HG03280 (cell line): ENCODE measurements around the gene IRF3.

ENCODE experiments used
- ATAC-seq: cut with Tn5 transposase; IDR thresholded peaks from one replicate; pipeline ENCODE4 v1.9.1; 2021; ENCODE audit warnings: mild to moderate bottlenecking, moderate library complexity; ENCODE audit not compliant: unreplicated experiment

IRF3 gene

DNA sequence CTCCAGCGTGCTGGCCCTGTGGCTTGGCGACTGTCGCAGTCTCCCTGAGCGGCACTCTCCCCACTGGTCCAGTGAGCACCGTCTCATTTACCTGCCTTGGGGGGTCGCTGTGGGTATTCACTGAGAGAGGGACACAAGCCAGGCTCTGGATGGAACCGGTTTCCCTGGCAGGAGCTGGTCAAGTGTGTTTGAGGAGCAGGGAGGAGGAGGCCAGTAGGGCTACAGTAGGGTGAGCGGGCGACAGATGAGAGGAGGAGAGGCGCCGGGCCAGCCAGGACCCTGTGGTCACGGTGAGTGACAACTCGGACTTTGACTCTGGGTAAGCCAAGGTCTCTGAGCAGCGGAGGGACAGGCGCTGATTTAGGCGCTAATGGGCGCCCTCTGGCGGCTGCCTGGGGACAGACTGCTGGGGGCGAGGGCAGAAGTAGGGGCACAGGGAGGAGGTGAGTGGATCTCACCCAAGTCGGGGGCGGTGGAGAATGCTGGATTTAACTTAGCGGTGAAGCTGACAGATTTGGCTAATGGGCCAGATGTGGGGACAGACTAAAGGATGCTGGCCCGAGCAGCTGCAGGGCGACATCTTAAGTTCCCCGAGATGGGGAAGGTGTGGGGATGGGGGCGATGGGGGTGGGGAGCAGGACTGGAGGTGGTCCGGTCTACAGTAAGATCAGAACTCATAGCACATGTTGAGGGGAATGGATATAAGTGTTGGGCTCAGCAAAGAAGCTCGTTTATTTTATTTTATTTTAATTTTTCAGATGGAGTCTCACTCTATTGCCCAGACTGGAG, 6.7 kb upstream of the IRF3 start:
- no peak for ATAC-seq

DNA sequence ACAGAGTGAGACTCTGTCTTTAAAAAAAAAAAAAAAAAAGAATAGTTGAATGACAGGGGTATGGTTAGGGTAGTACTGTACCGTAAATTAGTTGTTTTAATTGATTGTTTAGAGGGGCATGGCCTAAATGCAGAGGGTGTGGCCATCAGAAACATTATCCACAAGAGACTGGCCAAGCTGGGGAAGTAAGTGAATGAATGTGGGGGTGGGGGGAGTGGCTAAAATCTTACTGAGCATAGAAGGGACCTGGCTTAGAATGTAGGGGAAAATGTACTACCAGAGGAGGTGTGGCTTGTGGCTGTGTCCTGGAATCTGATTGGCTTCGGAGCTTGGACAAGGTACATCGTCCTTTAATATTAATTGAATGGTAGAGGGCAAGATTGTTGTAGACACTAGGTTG, 3.9 kb upstream of the IRF3 start:
- ATAC-seq = no peak

DNA sequence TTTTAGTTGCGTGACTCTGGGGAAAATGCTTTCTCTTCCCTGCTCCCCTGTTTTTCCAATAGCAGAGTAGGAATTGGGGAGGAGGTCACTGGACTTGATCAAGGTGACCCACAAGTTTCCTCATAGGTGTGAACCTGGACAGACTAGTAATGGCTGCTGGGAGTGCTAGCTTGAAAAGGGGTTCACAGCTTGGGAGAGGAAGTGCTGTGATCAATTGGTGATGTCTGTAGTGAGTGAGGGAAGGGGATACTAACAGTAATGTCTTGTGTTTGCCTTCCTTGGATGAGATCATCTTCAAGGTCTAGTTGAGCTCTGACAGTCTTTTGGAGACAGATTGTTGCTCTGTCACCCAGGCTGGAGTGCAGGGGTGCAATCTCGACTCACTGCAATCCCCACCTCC, 1.8 kb upstream of the IRF3 start:
- ATAC-seq = no peak

DNA sequence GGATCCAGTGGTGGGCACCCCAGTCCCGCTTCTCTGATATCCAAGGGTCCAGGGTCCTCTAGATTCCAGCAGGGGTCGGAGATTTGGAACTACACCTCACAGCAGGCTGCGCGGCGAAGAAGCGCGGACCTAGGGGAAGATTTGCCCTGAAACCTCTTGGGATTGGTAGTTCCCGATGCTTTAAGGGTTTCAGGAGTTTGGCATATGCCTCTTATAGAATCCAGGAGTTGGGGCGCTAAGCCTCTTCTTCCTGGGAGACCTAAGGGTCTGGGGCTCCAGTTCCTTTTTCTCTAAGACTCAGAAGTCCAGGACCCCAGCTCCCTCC, 425 bp upstream of the IRF3 start:
- ATAC-seq = no peak

DNA sequence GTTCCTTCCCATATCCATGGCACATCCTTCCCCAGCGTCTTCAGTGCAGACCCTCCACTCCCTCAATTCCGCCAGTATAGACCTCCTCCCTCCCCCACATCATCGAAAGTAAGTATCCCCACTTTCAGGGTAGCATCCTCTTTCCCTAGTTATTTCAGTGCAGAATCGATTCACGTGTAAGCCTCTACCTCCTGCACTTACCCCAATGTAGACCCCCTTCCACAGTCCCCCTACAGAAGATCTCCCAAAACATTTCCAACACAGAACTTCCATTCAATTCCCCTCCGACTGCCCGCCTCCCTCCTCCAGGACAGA, 664 bp downstream of the IRF3 start:
- ATAC-seq = no peak

DNA sequence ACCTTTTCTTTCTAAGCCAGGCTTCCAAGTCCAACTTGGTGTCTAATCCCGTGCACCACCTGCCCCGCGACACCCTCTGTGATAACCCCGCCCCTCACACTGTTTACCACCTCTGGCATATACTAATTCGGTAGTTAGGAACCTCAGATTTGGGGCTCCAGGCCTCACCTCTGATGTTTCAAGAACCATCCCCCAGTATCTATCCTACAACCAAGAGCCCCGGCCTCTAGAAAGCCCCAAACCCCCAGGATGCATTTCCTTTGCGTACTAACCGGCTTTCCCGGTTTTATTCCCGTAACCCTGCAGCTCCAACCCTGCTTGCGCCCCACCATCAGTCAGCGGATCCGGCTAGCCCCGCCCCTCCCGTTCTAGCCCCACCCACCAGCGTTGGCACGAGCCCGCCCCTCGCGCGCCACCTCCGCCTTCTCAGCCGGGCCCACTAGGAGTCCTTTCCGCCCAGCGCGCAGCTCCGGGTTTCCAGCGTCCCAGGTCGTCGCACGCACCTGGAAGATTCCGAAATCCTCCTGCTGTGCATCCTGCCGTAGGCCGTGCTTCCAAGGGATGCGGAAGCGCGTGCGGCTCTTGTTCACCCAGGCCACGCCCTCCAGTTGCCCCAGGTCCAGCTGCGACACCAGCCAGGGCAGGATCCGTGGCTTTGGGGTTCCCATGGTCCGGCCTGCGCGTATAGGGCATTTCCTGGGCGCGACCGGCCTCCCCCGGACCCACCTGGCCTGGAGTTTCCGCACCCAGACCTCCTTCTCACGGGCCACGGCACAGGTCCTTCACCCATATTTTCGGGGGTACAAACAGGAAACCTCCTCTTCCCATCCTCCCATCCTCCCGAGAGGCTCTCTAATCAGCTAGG, 1.3 kb downstream of the IRF3 start:
- peak; percentile 45 for ATAC-seq

DNA sequence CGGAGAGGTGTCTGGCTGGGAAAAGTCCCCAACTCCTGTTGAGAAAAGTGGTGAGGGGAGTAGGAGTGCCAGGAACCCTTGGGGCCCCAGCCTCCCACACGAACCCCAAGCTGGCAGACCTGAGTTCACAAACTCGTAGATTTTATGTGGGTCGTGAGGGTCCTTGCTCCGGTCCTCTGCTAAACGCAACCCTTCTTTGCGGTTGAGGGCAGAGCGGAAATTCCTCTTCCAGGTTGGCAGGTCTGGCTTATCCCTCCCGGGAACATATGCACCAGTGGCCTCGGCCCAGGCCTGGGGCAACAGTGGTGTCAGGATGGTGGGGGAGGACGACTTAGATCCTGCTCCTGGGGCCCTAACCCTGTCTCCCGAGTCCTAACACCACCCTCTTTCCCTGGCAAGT, 2.4 kb downstream of the IRF3 start:
- no peak for ATAC-seq

DNA sequence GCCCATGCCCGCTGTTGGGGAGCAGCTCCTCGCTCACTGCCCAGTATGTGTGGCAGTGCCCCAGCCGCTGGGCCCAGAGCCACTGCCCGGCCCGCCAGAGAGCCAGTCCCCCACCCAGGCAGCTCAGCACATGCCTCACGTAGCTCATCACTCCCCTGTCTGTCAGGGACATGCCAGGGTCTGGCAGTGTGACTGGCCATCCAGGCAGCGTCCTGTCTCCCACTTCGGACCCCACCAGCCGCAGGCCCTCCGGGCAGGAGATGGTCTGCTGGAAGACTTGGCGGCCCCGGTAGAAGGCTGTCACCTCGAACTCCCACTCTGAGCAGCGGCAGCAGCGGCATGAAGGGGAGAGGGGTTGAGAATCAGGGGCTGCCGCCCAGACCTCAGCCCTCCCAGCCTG, 3.6 kb downstream of the IRF3 start:
- ATAC-seq = no peak

DNA sequence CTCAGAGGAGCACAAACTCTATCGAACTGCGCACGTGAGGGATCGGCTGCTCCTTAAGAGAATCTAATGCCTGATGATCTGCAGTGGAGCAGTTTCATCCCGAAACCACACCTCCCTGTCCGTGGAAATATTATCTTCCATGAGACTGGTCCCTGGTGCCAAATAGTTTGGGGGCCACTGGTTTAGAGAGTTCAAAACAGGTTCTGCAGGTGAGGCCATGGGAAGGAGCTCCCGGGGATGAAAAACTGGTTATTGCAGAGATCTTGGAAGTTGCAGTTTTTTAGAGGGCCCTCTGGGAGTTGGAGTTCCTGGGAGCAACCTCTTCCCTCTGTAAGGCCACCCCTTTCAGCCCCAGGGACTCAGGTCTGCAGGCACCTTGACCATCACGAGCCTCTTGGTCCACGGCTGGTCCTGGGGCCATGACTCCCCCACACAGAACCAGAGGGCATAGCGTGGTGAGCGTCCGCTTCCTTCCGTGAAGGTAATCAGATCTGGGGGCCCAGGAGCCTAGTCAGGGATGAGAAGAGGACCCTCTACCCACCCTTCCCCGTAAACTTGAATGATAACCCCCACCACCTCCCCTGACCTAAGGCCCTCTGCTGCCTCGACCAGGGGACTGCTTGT, 5.2 kb downstream of the IRF3 start:
- no peak for ATAC-seq

DNA sequence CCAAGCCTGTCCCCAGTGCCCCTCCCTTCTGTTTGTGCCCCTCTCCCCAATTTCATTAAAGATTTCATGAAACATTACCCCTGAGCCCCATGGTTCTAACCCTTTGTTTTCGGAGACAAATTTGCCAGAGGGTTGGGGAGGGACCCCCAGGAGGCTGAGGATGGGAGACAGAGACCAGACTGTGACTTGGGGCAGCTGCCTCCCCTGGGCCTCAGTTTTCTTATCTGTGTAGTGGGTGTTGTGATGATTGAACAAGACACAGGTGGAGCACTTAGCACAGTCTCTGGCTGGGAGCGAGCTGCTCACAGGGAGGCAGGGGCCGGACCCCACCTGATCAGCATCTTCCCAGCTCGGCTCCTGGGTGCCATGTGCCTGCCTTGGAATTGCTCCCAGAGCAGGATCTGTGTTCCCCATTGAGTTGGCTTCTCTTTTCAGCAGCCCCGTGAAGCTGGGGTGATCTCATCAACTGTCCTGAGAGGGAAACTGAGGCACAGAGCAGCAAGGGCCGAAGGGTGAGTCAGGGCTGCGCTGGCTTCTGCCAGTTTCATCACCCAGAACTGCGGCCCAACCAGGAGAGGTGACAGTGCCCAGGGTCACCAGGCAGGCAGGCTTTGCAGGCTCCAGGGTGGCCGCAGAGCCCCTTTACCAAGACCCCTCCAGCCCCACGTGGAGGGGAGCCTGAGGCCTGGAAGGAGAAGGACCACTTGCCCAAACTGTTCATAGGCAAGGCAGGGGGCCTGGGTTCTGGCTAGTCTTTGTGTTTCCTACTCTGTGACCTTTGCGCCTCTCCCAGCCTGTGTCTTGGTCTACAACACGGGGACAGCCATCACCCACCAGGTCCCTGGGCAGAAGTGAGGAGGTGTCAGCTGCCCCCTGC, 6.9 kb downstream of the IRF3 start:
- ATAC-seq = no peak

DNA sequence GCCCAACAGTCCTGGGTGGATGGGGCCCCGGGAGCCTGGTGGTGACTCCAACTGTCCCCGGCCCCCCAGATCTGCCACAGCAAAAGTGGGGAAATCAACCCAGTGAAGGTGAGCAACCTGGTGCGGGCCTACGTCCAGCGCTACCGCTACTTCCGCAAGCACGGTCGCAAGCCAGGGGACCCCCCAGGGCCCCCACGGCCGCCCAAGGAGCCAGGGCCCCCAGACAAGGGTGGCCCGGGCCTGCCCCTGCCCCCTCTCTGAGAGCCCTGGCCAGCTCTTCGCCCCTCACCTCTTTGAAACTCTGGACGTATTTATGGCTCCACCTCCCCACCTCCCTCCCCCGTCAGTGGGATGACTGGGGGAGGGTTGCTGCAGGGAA, 7.5 kb downstream of the IRF3 start:
- no peak for ATAC-seq

DNA sequence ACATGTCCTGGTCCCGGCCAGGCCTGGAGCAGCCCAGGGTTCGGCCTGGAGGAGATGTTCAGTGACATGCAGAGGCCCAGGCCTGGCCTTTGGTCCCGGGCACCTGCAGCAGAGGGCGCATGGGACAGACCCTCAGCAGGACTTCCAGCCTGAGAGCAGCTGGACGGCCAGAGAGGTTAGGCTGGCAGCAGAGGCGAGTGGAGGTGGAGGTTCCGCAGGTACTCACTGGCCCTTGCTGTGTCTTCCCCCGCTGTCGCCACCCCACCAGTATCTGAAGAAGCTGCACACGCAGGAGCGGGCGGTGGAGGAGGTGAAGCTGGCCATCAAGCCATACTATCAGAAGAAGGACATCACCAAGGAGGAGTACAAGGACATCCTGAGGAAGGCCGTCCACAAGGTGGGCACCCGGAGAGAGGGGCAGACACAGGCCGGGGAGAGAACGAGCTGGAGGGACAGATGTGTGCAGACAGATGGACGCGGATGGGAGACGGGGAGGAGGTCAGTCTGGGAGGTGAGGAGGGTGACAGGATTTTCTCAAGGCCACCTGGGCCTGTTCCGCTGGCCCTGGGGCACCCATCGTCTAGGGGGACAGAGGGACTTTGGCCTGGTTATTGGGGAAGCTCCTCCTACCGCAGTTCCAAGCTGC, 8.0 kb downstream of the IRF3 start:
- no peak for ATAC-seq

DNA sequence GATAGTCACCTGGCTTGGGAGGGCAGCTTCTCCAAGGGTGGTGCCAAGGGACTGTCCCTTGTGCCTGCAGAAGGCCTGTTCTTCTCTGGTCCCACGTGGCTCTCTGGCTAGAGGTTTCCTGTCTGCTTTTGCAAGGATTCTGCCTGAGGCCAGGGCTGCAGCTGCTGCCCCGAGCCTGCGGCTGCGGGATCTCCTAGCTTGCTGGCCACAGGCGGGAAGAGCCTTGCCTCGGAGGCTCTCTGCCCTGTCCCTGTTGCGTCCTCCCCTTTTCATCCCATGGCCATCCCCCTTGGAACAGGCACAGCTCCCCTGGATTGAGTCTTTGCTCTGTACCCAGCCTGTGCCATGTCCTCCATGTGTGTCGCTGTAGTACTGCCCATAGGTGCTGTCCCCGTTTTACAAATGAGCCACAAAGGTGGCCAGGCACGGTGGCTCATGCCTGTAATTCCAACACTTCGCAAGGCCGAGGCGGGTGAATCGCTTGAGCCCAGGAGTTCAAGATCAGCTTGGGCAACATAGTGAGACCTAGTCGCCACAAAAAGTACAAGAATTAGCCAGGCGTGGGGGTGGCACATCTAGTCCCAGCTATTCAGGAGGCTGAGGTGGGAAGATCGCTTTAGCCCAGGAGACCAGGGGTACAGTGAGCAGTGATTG, 9.1 kb downstream of the IRF3 start:
- ATAC-seq = no peak

DNA sequence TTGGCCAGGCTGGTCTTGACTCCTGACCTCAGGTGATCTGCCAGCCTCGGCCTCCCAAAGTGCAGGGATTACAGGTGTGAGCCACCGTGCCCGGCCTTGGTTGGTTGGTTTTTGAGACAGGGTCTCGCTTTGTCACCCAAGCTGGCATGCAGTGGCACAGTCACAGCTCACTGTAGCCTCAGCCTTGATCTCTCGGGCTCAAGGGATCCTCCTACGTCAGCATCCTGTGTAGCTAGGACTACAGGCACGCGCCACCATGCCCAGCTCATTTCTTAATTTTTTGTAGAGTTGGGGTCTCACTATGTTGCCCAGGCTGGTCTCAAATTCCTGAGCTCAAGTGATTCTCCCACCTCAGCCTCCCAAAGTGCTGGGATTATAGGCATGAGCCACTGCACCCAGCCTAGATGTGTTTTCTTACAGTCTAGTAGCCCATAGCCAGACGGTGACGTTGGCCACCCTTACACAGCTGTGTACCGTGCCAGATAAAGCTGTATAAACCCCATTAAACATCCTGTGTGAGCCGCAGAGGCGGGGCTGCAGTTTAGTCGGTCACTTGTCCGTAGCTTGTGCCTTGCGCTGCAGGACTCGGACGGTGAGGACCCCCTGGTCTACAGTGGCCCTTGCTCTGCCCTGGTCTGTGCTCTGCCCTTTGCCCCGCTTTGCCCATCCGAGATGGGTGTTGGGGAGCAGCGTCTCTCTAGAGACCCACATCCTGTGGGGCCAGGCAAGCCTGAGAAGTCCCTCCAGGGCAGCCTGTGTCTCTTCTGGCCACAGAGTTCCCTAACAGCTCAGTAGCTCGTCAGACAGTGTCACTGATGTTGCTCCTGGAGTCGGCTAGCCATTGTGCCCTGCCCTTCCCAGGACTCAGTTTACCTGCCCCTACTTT, 9.8 kb downstream of the IRF3 start:
- no peak for ATAC-seq

DNA sequence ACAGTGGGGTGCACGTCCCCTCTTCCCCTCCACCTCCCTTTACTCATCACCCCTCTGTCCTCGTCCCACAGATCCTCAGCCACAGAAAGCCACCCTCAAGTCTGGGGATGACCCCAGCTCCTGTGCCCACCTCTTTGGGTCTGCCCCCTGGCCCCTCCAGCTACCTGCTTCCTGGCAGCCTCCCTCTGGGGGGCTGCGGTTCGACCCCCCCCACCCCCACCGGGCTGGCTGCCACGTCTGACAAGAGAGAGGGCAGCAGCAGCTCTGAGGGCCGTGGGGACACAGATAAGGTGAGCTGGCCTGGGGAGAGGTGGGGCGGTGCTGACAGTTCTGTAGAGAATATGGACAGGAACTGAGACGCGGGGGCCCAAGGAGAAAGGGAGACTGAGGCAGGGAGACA, 11.1 kb downstream of the IRF3 start:
- ATAC-seq = no peak

DNA sequence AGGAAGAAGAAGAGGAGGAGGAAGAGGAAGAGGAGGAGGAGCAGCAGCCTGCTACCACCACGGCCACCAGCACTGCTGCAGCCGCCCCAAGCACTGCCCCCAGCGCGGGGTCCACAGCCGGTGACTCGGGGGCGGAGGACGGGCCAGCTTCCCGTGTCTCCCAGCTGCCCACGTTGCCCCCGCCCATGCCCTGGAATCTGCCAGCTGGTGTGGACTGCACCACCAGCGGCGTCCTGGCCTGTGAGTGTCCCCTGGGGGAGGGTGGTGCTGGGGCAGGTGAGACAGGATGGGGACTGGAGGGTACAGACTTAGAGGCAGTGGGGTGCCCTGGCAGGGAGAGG, 12.2 kb downstream of the IRF3 start:
- ATAC-seq = no peak

DNA sequence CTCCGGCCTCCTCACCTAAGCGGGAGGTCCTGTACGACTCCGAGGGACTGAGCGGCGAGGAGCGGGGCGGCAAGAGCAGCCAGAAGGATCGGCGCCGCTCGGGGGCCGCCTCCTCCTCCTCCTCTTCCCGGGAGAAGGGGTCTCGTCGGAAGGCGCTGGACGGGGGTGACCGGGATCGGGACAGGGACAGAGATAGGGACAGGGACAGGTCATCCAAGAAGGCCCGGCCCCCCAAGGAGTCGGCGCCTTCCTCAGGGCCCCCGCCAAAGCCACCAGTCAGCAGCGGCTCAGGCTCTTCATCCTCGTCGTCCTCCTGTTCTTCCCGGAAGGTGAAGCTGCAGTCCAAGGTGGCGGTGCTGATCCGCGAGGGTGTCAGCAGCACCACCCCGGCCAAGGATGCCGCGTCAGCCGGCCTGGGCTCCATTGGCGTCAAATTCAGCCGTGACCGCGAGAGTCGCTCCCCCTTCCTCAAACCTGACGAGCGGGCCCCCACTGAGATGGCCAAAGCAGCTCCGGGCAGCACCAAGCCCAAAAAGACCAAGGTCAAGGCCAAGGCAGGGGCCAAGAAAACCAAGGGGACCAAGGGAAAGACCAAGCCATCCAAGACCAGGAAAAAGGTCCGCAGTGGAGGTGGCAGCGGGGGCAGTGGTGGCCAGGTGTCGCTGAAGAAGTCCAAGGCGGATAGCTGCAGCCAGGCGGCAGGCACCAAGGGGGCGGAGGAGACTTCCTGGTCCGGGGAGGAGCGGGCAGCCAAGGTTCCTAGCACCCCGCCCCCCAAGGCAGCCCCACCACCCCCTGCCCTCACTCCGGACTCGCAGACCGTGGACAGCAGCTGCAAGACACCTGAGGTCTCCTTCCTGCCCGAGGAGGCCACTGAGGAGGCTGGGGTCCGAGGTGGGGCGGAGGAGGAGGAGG, 12.8 kb downstream of the IRF3 start:
- ATAC-seq = no peak

DNA sequence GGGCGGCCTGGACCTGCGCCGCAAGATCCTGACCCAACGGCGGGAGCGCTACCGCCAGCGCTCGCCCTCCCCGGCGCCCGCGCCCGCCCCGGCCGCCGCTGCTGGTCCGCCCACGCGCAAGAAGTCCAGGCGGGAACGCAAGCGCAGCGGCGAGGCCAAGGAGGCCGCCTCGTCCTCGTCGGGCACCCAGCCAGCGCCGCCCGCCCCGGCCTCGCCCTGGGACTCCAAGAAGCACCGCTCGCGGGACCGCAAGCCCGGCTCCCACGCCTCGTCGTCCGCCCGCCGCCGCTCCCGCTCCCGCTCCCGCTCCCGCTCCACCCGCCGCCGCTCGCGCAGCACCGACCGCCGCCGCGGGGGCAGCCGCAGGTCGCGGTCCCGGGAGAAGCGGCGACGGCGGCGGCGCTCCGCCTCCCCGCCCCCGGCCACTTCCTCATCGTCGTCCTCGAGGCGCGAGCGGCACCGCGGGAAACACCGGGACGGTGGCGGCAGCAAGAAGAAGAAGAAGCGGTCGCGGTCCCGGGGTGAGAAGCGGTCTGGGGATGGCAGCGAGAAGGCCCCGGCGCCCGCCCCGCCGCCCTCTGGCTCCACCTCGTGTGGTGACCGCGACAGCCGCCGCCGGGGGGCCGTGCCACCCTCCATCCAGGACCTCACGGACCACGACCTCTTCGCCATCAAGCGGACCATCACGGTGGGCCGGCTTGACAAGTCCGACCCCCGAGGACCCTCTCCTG, 13.7 kb downstream of the IRF3 start:
- ATAC-seq = no peak
